Stimulated activated naive CD8-positive, alpha-beta T cell treated with anti-CD3 and anti-CD28 coated beads, Interleukin-15, Interleukin-2, amounts not matched to agents 100 ng/mL and 50 ng/mL, for 24 hours (primary cell): ENCODE data around the gene LNX2.

Experiments
- H3K27ac Mint-ChIP-seq: one replicate; pipeline ENCODE4 v1.8.0; 2021; ENCODE audit warnings: mild to moderate bottlenecking, mixed read lengths
- H3K27me3 Mint-ChIP-seq: one replicate; pipeline ENCODE4 v1.8.0; 2021; ENCODE audit warnings: mixed read lengths
- H3K36me3 Mint-ChIP-seq: one replicate; pipeline ENCODE4 v1.8.0; 2021; ENCODE audit warnings: low read depth, mixed read lengths
- H3K4me1 Mint-ChIP-seq: one replicate; pipeline ENCODE4 v1.8.0; 2021; ENCODE audit warnings: low read depth, mixed read lengths
- H3K4me3 Mint-ChIP-seq: one replicate; pipeline ENCODE4 v1.8.0; 2021; ENCODE audit warnings: mild to moderate bottlenecking, mixed read lengths
- H3K9me3 Mint-ChIP-seq: one replicate; pipeline ENCODE4 v1.8.0; 2021; ENCODE audit warnings: mixed read lengths

LNX2 gene

DNA sequence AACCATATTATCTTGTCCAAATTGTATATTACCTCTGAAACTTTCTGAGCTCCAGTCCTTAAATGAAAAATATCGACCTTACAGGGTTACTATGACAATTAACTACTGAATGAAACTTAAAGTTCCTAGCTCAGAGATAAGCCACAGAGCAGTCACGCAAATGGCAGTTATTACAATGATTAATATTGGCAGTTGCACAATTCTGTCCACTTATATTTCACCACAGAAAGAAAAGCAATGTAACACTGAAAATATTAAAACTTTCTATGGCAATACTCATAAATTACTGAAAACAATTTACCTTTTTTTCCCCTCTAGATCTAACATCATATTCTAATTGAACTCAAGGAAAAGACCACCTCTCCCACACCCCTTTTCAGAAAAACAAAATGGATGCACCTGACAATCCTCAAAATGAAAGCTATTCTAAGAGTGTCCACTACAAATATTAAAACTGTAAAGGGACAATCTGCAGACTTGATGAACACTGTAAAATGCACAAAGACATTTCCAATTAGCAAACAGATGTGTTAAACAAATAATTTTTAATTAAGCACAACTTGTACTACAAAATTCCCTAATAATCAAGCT, 14.6 kb downstream of the LNX2 start:
- H3K27me3 Mint-ChIP-seq, result no peaks in the 10 kb centered on the region
- no peak overlapping the region for H3K27ac Mint-ChIP-seq
- H3K4me1 Mint-ChIP-seq, result peaks cover 32% of the 10 kb centered on the region

DNA sequence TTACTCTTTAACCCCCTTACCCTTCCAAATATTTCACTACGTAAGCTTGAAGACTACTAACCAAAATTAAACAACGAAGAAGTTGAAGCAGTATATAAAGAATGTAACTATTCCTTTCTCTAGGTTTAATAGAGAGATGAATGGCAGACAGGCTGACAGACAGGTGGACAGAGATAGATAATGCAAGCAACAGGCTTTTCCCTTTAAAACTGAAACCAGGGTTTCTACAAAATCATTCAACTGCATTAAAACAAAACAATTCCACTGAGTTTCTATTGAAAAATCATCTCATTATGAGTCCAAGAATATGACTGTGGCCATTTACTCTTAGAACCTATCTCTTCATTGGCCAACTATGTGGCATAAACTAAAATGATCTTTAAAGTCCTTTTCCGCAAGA, 15.2 kb downstream of the LNX2 start:
- Mint-ChIP-seq H3K9me3 (no peaks in the 10 kb centered on the region), H3K4me1 (peaks cover 31% of the 10 kb centered on the region), H3K27me3 (no peaks in the 10 kb centered on the region), H3K27ac (no peak overlapping the region), H3K36me3 (no peaks in the 10 kb centered on the region), H3K4me3 (no peak overlapping the region)

More for the DNA sequence above, 14.6 kb downstream of the LNX2 start:
- H3K9me3 Mint-ChIP-seq, result no peaks in the 10 kb centered on the region
- no peak overlapping the region for H3K4me3 Mint-ChIP-seq
- no peaks in the 10 kb centered on the region for H3K36me3 Mint-ChIP-seq

DNA sequence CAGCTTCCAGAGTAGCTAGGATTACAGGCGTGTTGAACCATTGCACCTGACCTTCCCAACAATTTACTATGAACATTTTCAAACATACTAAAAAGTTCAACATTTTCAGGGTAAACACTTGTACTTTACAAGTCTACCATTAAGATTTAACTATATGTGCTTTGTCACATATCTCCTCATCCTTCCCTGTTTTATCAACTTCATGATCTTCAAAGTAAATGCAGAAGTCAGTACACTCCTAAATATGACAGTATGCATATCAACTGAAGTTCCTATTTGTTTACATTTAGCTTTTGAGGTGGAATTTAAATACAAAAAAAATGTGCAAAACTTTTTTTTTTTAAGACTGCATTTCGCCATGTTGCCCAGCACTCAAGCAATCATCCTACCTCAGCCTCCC, 18.5 kb downstream of the LNX2 start:
- Mint-ChIP-seq H3K27ac (no peak overlapping the region), H3K36me3 (no peaks in the 10 kb centered on the region), H3K27me3 (no peaks in the 10 kb centered on the region), H3K4me1 (peaks cover 23% of the 10 kb centered on the region), H3K4me3 (no peak overlapping the region), H3K9me3 (no peaks in the 10 kb centered on the region)

- H3K9me3 Mint-ChIP-seq, result no peaks in the 10 kb centered on the region
- no peak overlapping the region for H3K27ac Mint-ChIP-seq
- no peak overlapping the region for H3K4me3 Mint-ChIP-seq
- no peaks in the 10 kb centered on the region for H3K36me3 Mint-ChIP-seq
- H3K4me1 Mint-ChIP-seq, result peaks cover 19% of the 10 kb centered on the region
- H3K27me3 Mint-ChIP-seq, result no peaks in the 10 kb centered on the region
Measured at GRCh38 chr13:27601208-27601607, 19.1 kb downstream of the LNX2 start.

DNA sequence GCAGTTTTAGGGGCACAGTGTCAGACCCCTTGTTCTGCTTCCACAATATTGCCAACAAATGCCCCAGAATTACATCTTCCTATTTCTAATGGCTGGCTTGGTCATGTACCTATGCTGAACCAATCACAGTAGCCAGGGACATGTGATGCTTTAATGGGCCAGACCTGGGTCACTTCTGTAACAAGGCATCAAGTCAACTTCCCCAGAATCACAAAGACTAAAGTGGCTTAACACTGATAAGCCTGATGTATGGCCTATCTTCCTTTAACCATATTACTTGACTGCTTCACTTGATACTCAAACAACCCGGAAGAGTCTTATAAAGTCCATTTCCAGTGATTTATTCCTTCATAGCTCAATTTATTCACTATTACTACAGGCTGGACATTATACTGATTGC, 19.6 kb downstream of the LNX2 start:
- no peak overlapping the region for H3K4me3 Mint-ChIP-seq
- H3K36me3 Mint-ChIP-seq, result no peaks in the 10 kb centered on the region
- no peaks in the 10 kb centered on the region for H3K27me3 Mint-ChIP-seq
- H3K4me1 Mint-ChIP-seq, result peaks cover 19% of the 10 kb centered on the region
- H3K9me3 Mint-ChIP-seq, result no peaks in the 10 kb centered on the region
- H3K27ac Mint-ChIP-seq, result no peak overlapping the region

DNA sequence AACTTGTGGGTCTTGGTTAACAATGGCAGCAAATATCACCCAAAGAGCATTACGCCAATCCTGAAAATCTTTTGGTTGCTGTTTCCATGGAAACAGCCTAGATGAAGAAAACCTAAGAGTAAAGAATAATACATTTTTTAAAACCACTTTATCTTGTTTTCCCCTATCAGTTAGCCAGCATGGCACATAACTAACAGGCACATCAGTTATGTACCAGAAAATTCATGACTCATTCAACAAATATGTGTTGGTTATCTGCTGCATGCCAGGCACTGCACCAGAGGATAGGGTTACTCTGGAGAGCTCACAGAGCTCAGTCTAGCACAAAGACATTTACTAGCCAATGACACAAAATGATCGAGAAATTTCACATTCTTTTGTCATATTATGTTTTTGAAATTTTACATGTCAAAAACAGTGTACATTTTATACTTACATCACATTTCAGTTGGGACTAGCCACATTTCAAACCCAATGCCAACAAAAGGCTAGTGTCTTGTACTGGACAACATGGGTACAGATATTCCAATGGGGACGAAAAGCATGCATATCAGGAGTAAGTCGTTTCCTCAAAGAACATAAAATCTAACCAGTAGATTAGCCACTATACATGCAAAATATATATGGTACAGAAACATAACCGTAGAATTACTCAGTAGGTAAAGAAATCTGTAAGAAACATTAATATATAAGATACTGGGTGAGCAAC, 20.3 kb downstream of the LNX2 start:
- H3K36me3 Mint-ChIP-seq, result no peaks in the 10 kb centered on the region
- H3K27me3 Mint-ChIP-seq, result no peaks in the 10 kb centered on the region
- no peak overlapping the region for H3K4me3 Mint-ChIP-seq
- H3K27ac Mint-ChIP-seq, result no peak overlapping the region
- peaks cover 14% of the 10 kb centered on the region for H3K4me1 Mint-ChIP-seq
- no peaks in the 10 kb centered on the region for H3K9me3 Mint-ChIP-seq

DNA sequence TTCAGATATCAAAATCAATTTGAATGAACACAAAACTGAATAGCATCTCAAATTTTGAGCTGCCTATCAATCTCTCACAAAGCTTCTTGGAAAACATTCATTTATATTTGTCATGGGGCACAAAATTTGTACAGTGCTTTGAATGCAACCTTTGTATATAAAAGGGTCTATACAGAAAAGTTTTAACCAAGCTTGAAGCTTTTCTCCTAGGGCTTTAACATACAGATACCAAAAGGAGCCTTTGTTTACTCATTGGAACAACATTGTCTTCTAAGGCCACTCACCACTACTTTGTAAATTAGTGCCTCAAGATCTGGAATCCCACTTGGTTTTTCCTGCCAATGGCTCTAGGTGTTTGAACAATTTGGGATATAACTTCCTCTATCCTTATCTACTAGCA, 21.2 kb downstream of the LNX2 start:
- Mint-ChIP-seq H3K9me3 (no peaks in the 10 kb centered on the region), H3K36me3 (no peaks in the 10 kb centered on the region), H3K4me1 (peaks cover 13% of the 10 kb centered on the region), H3K4me3 (no peak overlapping the region), H3K27ac (no peak overlapping the region), H3K27me3 (no peaks in the 10 kb centered on the region)

DNA sequence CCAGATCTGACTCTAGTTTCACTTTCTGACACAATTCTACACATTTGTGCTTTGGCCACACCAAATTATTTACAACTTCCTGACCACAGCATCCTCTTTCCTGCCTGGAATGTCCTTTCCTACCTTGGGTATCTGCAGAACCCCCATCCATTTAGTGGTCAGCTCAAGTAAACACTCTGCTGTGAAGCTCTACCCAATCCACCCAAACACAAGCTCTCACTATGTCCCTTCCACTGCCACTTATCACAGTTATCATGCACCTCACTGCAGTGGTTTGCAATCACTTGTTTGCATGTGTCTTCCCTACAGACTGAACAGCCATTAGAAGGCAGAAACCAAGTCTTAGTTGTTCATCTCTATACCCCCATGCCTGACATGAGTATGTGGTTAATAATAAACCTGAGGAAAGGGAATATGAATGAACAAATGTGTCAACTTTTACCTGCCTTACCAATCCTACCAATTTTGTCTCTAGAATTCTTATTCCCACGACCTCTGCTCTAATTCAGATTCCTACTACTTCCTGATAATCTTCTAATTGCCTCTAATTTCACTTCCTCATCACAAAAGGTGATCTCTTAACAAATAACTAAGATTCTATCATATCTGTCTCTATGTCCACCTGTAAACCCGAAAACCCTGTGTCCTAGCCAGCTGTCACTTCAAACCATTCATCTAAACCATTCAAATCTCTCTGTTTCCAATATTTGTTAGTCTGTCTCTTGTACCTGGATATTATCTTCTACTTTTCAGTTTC, 25.1 kb downstream of the LNX2 start:
- H3K27me3 Mint-ChIP-seq, result no peaks in the 10 kb centered on the region
- no peaks in the 10 kb centered on the region for H3K9me3 Mint-ChIP-seq
- H3K4me3 Mint-ChIP-seq, result no peak overlapping the region
- H3K4me1 Mint-ChIP-seq, result peaks cover 3% of the 10 kb centered on the region
- no peaks in the 10 kb centered on the region for H3K36me3 Mint-ChIP-seq
- H3K27ac Mint-ChIP-seq, result no peak overlapping the region

- Mint-ChIP-seq H3K4me1 (no peaks in the 10 kb centered on the region), H3K27me3 (no peaks in the 10 kb centered on the region), H3K9me3 (peaks cover 2% of the 10 kb centered on the region), H3K27ac (no peak overlapping the region), H3K36me3 (peaks cover 1% of the 10 kb centered on the region), H3K4me3 (no peak overlapping the region)
Measured at GRCh38 chr13:27593267-27593666, 27.1 kb downstream of the LNX2 start.

GRCh38 chr13:27592865-27593264, 27.5 kb downstream of the LNX2 start:
- Mint-ChIP-seq H3K4me3 (no peak overlapping the region), H3K27me3 (no peaks in the 10 kb centered on the region), H3K9me3 (peaks cover 5% of the 10 kb centered on the region), H3K4me1 (no peaks in the 10 kb centered on the region), H3K27ac (no peak overlapping the region), H3K36me3 (peaks cover 4% of the 10 kb centered on the region)

DNA sequence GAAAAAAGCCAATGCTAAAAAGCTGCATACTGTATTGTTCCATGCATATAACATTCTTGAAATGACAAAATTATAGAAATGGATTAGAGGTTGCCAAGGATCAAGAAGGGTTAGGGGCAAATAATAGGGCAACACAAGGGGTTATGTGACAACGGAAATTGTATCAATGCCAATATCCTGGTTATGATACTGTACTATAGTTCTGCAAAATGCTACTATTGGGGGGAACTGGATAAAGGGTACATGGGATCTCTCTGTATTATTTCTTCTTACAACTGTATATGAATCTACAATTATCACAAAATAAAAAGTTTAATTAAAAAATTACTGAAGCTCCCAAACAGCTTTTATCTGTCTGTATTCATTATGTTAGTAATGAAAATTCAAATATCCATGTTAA, 31.9 kb downstream of the LNX2 start:
- Mint-ChIP-seq H3K36me3 (peaks cover 4% of the 10 kb centered on the region), H3K4me3 (no peak overlapping the region), H3K9me3 (peaks cover 5% of the 10 kb centered on the region), H3K27ac (no peak overlapping the region), H3K27me3 (no peaks in the 10 kb centered on the region), H3K4me1 (peaks cover 21% of the 10 kb centered on the region)

- H3K27me3 Mint-ChIP-seq, result no peaks in the 10 kb centered on the region
- peaks cover 22% of the 10 kb centered on the region for H3K4me1 Mint-ChIP-seq
- no peak overlapping the region for H3K27ac Mint-ChIP-seq
Measured at GRCh38 chr13:27587095-27587746, 33.1 kb downstream of the LNX2 start.

DNA sequence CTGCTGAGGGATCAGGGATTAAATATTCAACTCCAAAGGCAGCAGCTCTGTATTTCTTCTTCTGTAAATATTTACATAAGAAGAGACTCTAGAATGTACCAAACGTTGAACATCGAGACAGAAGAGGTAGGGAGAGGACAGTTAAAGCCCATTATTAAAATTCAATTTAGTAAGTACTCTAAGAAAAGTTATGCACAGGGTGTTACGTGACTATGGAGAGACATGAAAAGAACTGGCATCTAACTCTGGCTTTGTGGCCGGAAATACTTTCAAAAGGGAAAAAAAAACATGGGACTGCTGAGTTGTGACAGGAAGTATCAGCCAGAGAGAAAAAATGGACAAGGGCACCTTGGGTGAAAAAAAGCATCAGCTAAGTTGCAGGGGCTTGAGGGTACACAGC, 36.7 kb downstream of the LNX2 start:
- Mint-ChIP-seq H3K9me3 (peaks cover 5% of the 10 kb centered on the region), H3K4me1 (peaks cover 22% of the 10 kb centered on the region), H3K36me3 (peaks cover 14% of the 10 kb centered on the region), H3K27ac (peak overlapping the region; percentile 43), H3K27me3 (no peaks in the 10 kb centered on the region), H3K4me3 (peak overlapping the region; percentile 14)

More at GRCh38 chr13:27587095-27587746, 33.1 kb downstream of the LNX2 start:
- Mint-ChIP-seq H3K36me3 (peaks cover 4% of the 10 kb centered on the region), H3K9me3 (peaks cover 5% of the 10 kb centered on the region), H3K4me3 (no peak overlapping the region)

DNA sequence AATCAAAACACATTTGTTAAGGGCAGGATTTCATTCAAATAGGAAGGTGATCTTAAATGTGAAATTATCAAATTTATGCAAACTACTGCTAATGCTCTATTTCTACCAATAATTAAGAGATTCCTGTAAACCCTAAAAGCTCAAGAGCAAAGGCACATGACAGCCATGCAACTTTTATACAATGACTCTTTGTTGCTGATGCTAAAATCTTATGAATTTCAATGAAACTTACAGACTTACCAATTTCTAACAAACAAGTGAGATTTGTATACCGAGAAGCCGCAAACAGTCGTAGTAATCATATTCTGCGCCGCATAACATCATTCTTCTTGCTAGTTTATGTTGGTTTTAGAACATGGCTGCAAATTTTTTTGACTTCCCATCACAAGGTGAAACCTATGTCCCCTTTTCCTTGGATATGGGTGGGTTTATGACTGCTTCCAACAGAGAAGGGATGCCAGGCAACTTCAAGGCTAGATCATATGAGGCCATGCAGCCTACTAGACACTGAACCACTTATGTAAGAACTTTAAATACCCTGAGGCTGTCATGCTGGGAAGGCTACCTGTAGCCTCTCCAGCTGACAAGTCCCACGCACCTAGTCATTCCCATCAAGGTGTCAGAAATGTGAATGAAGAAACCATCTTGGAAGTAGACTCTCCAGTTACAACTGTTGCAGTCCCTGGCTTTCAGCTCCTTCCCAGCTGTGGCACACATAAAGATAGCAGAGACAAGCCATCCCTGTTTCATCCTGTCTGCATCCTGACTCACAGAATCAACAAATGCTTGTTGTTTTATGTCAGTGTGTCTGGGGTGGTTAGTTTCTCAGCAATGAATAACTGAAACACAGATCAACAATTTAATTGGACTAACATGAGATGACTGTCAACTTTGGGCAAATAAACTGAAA, 42.0 kb downstream of the LNX2 start:
- Mint-ChIP-seq H3K4me1 (peaks cover 4% of the 10 kb centered on the region), H3K27ac (no peak overlapping the region), H3K9me3 (no peaks in the 10 kb centered on the region), H3K36me3 (peaks cover 24% of the 10 kb centered on the region), H3K4me3 (no peak overlapping the region), H3K27me3 (no peaks in the 10 kb centered on the region)
